ENCODE results near the gene DNASE1L1. TPM values are rescaled to one million over a fixed set of nuclear protein-coding genes. Genes with fewer than 3 reads are reported as not detected.

The DNASE1L1 gene
- polyA plus RNA-seq, 1 donor (not counting 4 experiments of a cell fraction or from before 2014, with no cell fraction given): 17.1 TPM

DNA sequence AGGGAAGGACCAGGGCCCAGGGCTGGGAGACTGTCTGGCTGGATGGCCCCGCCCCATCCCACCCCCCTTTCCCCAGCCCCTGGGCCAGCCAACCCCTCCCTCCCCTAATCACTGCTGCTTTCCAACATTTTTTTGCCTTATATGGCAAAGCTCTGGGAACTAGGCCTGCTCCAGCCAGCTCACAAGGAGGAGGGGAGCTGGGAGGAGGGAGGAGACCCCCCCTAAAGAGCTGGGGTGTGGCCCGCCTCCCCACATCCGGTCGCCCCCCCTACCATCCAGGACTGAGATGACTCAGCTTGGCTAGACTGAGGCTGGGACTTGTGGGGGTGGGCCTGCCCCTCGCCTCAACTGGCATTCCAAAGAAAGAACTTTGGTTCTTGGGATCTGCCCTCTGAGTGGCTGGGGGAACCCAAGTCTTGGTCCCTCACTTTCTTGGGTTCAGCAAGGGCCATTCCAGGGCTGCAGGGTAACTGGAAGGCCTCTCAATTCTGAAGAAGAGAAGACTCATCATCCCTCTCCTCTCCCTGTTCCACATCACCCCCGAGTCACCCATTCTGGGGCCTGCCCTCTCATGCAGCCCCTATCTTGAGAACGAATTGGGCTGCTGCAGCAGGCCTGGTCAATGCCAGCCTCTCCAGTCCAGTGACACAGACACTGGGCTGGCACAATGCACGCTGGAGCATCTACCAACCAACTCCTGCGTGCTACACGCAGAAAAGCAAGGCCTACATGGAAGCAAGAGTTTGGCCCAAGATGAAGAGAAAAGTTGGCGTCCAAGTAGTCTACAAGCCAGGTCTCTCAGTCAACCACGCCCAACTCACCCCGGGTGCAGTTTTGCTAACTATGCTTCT lies 39.4 kb downstream of the DNASE1L1 start:
- peak overlapping the region; percentile 55 to 92 (median 68) for H3K4me3 ChIP-seq (ENCODE audit: control insufficient read depth in 2 of 3, extremely low read depth in 1 of 3, insufficient read depth in 2 of 3, low read depth in 1 of 3, low read length in 3 of 3)
- H3K9me3 ChIP-seq (ENCODE audit: control insufficient read depth, low read depth, low read length): peaks cover 2% of the 10 kb centered on the region
- TF ChIP-seq, protein P1, sequence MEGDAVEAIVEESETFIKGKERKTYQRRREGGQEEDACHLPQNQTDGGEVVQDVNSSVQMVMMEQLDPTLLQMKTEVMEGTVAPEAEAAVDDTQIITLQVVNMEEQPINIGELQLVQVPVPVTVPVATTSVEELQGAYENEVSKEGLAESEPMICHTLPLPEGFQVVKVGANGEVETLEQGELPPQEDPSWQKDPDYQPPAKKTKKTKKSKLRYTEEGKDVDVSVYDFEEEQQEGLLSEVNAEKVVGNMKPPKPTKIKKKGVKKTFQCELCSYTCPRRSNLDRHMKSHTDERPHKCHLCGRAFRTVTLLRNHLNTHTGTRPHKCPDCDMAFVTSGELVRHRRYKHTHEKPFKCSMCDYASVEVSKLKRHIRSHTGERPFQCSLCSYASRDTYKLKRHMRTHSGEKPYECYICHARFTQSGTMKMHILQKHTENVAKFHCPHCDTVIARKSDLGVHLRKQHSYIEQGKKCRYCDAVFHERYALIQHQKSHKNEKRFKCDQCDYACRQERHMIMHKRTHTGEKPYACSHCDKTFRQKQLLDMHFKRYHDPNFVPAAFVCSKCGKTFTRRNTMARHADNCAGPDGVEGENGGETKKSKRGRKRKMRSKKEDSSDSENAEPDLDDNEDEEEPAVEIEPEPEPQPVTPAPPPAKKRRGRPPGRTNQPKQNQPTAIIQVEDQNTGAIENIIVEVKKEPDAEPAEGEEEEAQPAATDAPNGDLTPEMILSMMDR (optimal IDR thresholded peaks at IDR 0.05 in 1 of 3, IDR thresholded peaks at IDR 0.05 in 1 of 3, conservative IDR thresholded peaks at IDR 0.05 in 1 of 3; ENCODE audit: extremely low read depth in 1 of 3, insufficient read depth in 2 of 3, low read length in 3 of 3): no peak
- TF ChIP-seq EZH2 (IDR thresholded peaks at IDR 0.05; ENCODE audit: low read length): no peak
- peaks cover 35% of the 10 kb centered on the region for H3K4me1 ChIP-seq (ENCODE audit: control insufficient read depth, extremely low read depth, insufficient read depth, low read length)
- peaks cover 57% of the 10 kb centered on the region for H3K79me2 ChIP-seq (ENCODE audit: control insufficient read depth, insufficient read depth, low read length)
- H3K27me3 ChIP-seq (ENCODE audit: control insufficient read depth, extremely low read depth, insufficient read depth, low read length): no peaks in the 10 kb centered on the region
- H4K20me1 ChIP-seq (ENCODE audit: control insufficient read depth, extremely low read depth, insufficient read depth, low read length): peaks cover 7% of the 10 kb centered on the region
- H3K9ac ChIP-seq (ENCODE audit: control insufficient read depth, extremely low read depth, insufficient read depth, low read length): peak overlapping the region; percentile 80
- H2AFZ ChIP-seq (ENCODE audit: control insufficient read depth, low read length): no peak overlapping the region
- FAIRE-seq: no peak
- dilution Hi-C loops (cut with MboI; ENCODE audit: extremely low pct_ligation_motif_present, low sequenced_read_pairs): no loop called here
- H3K9me1 ChIP-seq (ENCODE audit: control insufficient read depth, extremely low read depth, insufficient read depth, low read length): no peaks in the 10 kb centered on the region
- H3K27ac ChIP-seq (ENCODE audit: control insufficient read depth, insufficient read depth, low read length): peak overlapping the region; percentile 90
- DNase-seq (ENCODE audit: low read depth, low spot score): peak; percentile 65
- H3K4me2 ChIP-seq (ENCODE audit: control insufficient read depth, extremely low read depth, insufficient read depth, low read depth, low read length): peak overlapping the region; percentile 72
- peaks cover 7 to 13% of the 10 kb centered on the region in 2 experiments for H3K36me3 ChIP-seq (ENCODE audit: control insufficient read depth in 2 of 2, extremely low read depth in 1 of 2, insufficient read depth in 2 of 2, low read length in 2 of 2)

DNA sequence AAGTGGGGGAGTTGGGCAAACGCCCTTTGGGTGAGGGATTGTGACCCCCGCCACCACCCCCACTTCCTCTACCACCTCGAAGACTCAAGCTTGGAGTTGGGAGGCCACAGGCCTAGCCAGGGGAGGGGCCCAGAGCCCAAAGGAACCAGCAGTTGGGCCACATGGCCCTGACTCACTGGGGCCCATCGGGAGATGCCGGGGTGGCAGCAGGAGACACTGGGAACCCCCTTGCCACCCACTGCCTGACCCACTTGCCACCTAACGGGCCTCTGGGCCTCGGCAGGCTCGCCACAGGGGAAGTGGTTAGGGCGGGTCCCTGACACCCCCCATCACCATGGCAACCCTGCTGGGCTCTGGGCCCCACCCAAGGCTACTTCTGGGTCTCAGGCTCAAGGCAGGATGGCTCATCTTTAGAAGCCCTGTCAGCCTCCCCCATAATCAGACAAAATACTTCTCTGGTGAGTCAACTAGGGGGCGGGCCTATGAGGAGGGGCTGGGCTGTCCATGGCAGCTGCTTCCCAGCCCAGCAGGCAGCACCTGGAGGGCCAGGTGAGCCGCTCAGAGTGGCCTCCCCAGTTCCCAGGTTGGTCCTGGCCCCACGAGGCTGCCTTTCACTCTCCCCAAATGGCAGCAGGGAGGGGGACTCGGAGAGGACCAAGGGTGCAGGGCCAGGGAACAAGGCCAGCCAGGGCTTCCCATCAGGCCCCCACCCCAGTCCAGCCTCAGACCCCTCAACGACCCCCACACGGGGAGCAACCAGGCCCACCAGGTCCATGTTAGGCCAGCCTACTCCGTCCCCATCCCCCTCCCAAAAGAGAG lies 40.2 kb downstream of the DNASE1L1 start:
- dilution Hi-C loops (cut with MboI; ENCODE audit: extremely low pct_ligation_motif_present, low sequenced_read_pairs): no loop called here
- Histone ChIP-seq H3K4me2 (ENCODE audit: control insufficient read depth, extremely low read depth, insufficient read depth, low read depth, low read length) (peak overlapping the region; percentile 73), H3K27ac (ENCODE audit: control insufficient read depth, insufficient read depth, low read length) (peak overlapping the region; percentile 90), H2AFZ (ENCODE audit: control insufficient read depth, low read length) (no peak overlapping the region), H4K20me1 (ENCODE audit: control insufficient read depth, extremely low read depth, insufficient read depth, low read length) (peaks cover 7% of the 10 kb centered on the region), H3K9me1 (ENCODE audit: control insufficient read depth, extremely low read depth, insufficient read depth, low read length) (no peaks in the 10 kb centered on the region), H3K4me1 (ENCODE audit: control insufficient read depth, extremely low read depth, insufficient read depth, low read length) (peaks cover 32% of the 10 kb centered on the region), H3K79me2 (ENCODE audit: control insufficient read depth, insufficient read depth, low read length) (peaks cover 65% of the 10 kb centered on the region), H3K4me3 (ENCODE audit: control insufficient read depth in 2 of 3, extremely low read depth in 1 of 3, insufficient read depth in 2 of 3, low read depth in 1 of 3, low read length in 3 of 3) (peak overlapping the region; percentile 49 to 68 (median 63)), H3K27me3 (ENCODE audit: control insufficient read depth, extremely low read depth, insufficient read depth, low read length) (no peaks in the 10 kb centered on the region), H3K36me3 (ENCODE audit: control insufficient read depth in 2 of 2, extremely low read depth in 1 of 2, insufficient read depth in 2 of 2, low read length in 2 of 2) (peaks cover 9 to 13% of the 10 kb centered on the region in 2 experiments), H3K9ac (ENCODE audit: control insufficient read depth, extremely low read depth, insufficient read depth, low read length) (peak overlapping the region; percentile 80), H3K9me3 (ENCODE audit: control insufficient read depth, low read depth, low read length) (peaks cover under 1% of the 10 kb centered on the region)
- FAIRE-seq (no peak), DNase-seq (ENCODE audit: low read depth, low spot score) (peak; percentile 86)
- TF ChIP-seq, protein P1 (optimal IDR thresholded peaks at IDR 0.05 in 1 of 3, IDR thresholded peaks at IDR 0.05 in 1 of 3, conservative IDR thresholded peaks at IDR 0.05 in 1 of 3; ENCODE audit: extremely low read depth in 1 of 3, insufficient read depth in 2 of 3, low read length in 3 of 3): no peak
- no peak for TF ChIP-seq EZH2 (IDR thresholded peaks at IDR 0.05; ENCODE audit: low read length)

Data from keratinocyte (primary cell).